T-helper 1 cell (primary cell): ENCODE measurements around the gene CST3.
"Not testable (repeated sequence)": the region's sequence is repeated elsewhere in the genome, so short reads cannot be mapped to it uniquely, and the experiment has no call there.

Source experiments
- DNase-seq, 5 donors: peaks; one replicate each; pipeline ENCODE4 v3.0.0-alpha.2; 2012 to 2020

CST3 gene

GRCh38 chr20:23641936-23642751, 4.4 kb upstream of the CST3 start:
- no peak for DNase-seq

- no peak for DNase-seq
Measured at GRCh38 chr20:23640671-23641667, 3.2 kb upstream of the CST3 start.

GRCh38 chr20:23640018-23640601, 2.4 kb upstream of the CST3 start:
- DNase-seq, result no peak

GRCh38 chr20:23639490-23639958, 1.8 kb upstream of the CST3 start:
- DNase-seq, result no peak

- DNase-seq, result no peak
Measured at GRCh38 chr20:23638309-23638708, 554 bp upstream of the CST3 start.

- no peak for DNase-seq
Measured at GRCh38 chr20:23636908-23637281, 860 bp downstream of the CST3 start.

- DNase-seq, result no peak
Measured at GRCh38 chr20:23636182-23636907, 1.4 kb downstream of the CST3 start.

- not testable (repeated sequence) for DNase-seq
Measured at GRCh38 chr20:23635768-23636090, 2.0 kb downstream of the CST3 start.

GRCh38 chr20:23634985-23635767, 2.6 kb downstream of the CST3 start:
- no peak for DNase-seq

- DNase-seq, result no peak
Measured at GRCh38 chr20:23634044-23634801, 3.5 kb downstream of the CST3 start.

GRCh38 chr20:23632711-23633573, 4.8 kb downstream of the CST3 start:
- DNase-seq, result no peak

- DNase-seq, result no peak
Measured at GRCh38 chr20:23631981-23632710, 5.6 kb downstream of the CST3 start.

GRCh38 chr20:23631226-23631822, 6.4 kb downstream of the CST3 start:
- no peak for DNase-seq

- DNase-seq, result no peak
Measured at GRCh38 chr20:23630392-23630849, 7.3 kb downstream of the CST3 start.

- DNase-seq, result no peak
Measured at GRCh38 chr20:23629542-23630391, 8.0 kb downstream of the CST3 start.

GRCh38 chr20:23629017-23629541, 8.7 kb downstream of the CST3 start:
- DNase-seq, result no peak

GRCh38 chr20:23628402-23629016, 9.2 kb downstream of the CST3 start:
- no peak for DNase-seq
